ENCODE measurements around the gene ERVK3-1.

ERVK3-1 gene

DNA sequence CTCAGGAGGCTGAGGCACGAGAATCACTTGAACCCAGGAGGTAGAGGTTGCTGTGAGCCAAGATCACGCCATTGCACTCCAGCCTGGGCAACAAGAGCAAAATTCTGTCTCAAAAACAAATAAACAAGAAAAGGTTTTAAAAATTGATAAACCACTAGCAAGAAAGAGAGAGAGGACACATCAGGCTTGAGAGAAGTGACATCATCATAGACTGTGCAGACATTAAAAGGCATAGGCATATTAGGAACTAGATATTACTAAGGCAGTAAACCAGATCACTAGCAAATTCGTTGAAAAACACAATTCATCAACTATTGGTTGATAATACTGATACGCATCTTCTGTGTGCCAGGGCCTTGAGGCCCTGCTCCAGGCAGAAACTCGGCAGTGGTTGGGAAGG, 40.4 kb downstream of the ERVK3-1 start:
- H3K4me3 ChIP-seq (ENCODE audit: low read depth, low read length): no peak overlapping the region
- TF ChIP-seq, protein P1, sequence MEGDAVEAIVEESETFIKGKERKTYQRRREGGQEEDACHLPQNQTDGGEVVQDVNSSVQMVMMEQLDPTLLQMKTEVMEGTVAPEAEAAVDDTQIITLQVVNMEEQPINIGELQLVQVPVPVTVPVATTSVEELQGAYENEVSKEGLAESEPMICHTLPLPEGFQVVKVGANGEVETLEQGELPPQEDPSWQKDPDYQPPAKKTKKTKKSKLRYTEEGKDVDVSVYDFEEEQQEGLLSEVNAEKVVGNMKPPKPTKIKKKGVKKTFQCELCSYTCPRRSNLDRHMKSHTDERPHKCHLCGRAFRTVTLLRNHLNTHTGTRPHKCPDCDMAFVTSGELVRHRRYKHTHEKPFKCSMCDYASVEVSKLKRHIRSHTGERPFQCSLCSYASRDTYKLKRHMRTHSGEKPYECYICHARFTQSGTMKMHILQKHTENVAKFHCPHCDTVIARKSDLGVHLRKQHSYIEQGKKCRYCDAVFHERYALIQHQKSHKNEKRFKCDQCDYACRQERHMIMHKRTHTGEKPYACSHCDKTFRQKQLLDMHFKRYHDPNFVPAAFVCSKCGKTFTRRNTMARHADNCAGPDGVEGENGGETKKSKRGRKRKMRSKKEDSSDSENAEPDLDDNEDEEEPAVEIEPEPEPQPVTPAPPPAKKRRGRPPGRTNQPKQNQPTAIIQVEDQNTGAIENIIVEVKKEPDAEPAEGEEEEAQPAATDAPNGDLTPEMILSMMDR (IDR thresholded peaks at IDR 0.05; ENCODE audit: low read depth, low read length): no peak

DNA sequence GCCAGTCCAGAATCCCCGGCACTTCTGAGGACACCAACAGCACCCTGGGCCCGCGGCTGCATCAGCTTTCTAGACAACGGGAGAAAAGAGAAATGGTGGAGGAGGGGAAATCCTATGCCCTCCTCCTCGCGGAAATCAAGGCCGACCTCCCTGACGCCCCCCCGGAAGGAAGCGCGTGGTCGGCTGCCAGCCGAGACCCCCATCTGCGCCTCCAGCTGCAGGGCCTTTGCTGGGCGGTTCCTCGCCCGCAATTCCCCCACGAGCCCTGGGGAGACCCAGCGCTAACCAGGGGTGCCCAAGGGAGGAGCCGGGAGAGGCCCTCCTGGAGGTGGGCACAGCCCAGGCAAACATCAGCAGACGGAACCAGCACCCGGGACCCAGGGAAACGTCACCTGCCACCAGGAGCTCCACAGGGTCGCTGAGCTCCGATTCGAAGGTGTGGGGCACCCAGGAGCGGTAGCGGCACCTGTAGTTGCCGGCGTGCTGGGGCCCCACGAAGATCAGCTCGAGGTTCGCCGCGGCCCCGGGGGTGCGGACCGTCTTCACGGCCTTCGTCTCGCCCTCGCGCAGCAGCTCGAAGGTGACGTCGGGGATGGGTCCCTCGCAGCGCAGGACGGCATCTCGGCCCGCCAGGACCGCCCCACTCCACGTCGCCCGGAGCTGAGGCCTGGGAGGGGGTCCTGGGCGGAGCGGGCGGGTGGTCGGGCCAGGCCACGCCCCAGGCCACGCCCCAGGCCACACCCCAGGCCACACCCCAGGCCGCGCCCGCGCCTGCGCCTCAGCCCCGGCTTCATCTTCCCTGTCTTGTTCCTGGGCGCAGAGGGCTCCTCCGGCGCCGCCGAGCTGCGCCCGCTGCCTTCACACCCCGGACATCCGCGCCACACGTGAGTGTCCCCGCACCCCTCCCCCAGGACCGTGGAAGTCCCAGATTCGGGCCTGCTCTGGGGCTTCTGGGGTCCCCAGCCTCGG, 42.1 kb downstream of the ERVK3-1 start:
- TF ChIP-seq, protein P1 (IDR thresholded peaks at IDR 0.05; ENCODE audit: low read depth, low read length): no peak
- H3K4me3 ChIP-seq (ENCODE audit: low read depth, low read length): peak overlapping the region; percentile 87

DNA sequence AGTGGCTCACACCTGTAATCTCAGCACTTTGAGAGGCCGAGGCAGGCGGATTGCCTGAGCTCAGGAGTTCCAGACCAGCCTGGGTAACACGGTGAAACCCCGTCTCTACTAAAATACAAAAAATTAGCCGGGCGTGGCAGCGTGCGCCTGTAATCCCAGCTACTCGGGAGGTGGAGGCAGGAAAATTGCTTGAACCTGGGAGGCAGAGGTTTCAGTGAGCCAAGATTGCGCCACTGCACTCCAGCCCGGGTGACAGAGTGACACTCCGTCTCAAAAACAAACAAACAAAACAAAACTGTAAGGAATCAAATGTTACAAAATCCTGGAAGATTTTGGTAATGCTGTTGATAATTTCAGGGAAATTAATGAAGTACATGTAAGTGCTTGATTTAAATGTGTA, 42.9 kb downstream of the ERVK3-1 start:
- peak overlapping the region; percentile 87 for H3K4me3 ChIP-seq (ENCODE audit: low read depth, low read length)

DNA sequence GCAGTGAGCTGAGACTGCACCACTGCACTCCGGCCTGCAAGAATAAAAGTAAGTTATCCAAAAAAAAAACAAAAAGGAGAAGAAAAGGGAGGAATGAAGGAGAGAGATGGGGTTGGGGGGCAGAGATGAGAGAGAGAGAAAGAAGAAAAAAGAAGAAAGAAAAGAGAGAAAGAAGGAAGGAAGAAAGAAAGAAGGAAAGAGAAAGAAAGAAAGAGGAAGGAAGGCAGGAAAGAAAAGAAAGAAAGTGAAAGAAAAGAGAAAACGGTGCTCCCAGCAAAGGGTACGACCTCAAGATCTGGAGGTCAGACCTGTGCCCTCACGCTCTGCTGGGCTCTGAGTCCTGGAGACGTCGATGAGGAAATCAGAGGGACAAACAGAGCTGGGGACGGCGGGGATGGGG, 44.4 kb downstream of the ERVK3-1 start:
- no peak overlapping the region for H3K4me3 ChIP-seq (ENCODE audit: low read depth, low read length)
- TF ChIP-seq, protein P1 (IDR thresholded peaks at IDR 0.05; ENCODE audit: low read depth, low read length): no peak

DNA sequence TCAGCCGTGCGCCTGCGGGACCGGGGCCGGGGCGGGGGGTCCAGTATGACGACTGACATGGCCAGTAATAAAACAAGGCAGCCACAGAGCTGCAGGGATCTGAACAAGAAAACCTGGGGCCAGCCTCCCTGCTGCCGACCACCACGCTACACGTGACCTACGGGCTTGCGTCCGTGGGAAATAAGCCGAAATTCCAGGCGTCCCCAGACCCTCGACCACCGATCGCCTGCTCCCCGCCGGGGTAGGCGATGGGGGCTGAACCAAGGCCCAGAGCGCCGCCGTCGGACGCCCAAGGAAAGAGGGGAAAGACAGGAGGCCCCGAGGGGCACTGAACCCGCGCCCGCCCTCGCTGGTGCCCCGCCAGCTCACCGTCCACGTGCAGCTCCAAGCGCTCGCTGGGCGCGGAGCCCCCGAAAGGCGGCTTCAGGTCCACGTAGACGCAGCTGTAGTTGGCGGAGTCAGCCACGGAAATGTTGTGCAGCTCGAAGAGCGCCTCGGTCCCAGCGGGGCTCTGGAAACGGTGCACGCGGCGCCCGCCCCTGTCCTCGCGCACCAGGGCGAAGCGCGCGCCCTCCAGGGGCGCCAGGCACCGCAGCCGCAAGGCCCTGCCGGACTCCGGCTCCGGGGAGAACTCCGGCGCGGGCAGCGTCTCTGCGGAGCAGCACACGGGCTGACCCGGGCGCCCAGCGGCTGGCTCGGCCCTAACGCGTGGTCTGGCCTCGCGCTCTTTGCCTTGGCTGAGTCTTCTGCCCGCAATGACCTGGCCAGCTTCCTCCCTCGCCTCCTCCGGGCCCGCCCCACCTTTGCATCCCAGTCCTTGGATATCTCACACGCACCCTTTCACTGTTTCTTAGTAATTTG, 45.1 kb downstream of the ERVK3-1 start:
- H3K4me3 ChIP-seq (ENCODE audit: low read depth, low read length): no peak overlapping the region
- TF ChIP-seq, protein P1 (IDR thresholded peaks at IDR 0.05; ENCODE audit: low read depth, low read length): no peak

DNA sequence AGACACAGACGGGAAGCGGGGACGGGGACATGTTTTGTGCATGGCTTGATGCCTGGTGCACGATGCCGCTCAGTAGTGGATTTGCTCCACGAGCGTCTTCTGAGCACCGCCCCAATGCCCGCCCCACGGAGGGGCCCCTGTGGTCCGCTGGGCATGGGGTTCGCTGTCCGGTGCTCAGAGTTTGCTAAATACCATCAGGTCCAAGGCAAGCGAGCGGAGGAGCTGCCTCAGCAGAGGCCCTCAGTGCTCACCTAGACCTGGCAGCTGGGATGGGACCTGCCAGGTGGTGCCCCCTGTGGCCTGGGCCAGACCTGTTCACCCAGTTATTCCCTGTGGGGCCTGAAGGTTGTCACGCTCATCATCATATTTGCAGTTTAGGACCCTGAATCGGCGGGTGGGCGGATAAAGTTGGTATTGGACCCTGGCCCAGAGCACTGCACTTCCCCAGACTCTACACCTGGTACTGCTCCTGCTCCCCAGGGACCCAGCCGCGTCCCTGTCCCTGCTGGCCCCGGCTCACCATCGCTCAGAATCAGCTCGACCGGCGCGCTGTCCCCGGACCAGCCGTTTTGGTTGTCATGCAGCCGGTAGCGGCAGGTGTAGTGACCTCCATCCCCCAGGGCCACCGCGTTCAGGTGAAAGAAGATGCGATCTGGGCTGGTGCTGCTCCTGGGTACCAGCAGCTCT, 45.8 kb downstream of the ERVK3-1 start:
- TF ChIP-seq, protein P1 (IDR thresholded peaks at IDR 0.05; ENCODE audit: low read depth, low read length): no peak
- no peak overlapping the region for H3K4me3 ChIP-seq (ENCODE audit: low read depth, low read length)

DNA sequence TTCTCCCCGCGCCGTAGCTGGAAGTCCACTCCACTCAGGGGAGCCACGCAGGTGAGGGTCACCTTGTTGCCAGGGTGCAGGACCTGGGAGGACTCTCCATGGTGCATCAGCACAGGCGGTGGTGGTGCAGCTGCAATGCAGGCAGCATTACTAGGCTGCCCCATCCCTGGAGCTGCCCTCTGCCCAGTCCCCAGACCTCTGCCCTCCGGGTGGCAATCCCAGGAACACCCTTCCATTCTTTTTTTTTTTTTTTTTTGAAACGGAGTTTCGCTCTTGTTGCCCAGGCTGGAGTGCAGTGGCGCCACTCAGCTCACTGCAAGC, 46.3 kb downstream of the ERVK3-1 start:
- H3K4me3 ChIP-seq (ENCODE audit: low read depth, low read length): no peak overlapping the region
- TF ChIP-seq, protein P1 (IDR thresholded peaks at IDR 0.05; ENCODE audit: low read depth, low read length): no peak
